H1 (cell line): ENCODE measurements around the gene MED12L. TPM values are rescaled to one million over a fixed set of nuclear protein-coding genes. Genes with fewer than 3 reads are reported as not detected.

Source experiments
- CTCF ChIA-PET: fragments of 300-600 bp; sonication (Branson Sonifier 250); formaldehyde crosslinking; loops from one replicate; lab custom pipeline; 2021; ENCODE audit not compliant: partially characterized antibody; lab: Charles Lee
- POLR2A ChIA-PET: fragments of 300-600 bp; sonication (Branson Sonifier 250); formaldehyde crosslinking; loops from one replicate; lab custom pipeline; 2021; ENCODE audit warnings: inconsistent platforms; ENCODE audit not compliant: partially characterized antibody; lab: Charles Lee
- DNase-seq, 2 experiments: peaks; one replicate each; pipeline versions ENCODE4 v3.0.0 to v3.0.0-alpha.2; 2010 to 2022; ENCODE audit warnings: low spot score in 2 of 2, low read depth in 1 of 2, mixed read lengths in 1 of 2
- FAIRE-seq: peaks from 2 replicates; lab custom pipeline; 2011; peaks lifted over from hg19 to GRCh38; lab: Jason Lieb, UNC
- H2AFZ ChIP-seq: 2 replicates; pipeline ENCODE4 v1.8.1; 2012; ENCODE audit warnings: low read length, inconsistent platforms
- H2AK5ac ChIP-seq: 2 replicates; pipeline ENCODE4 v1.6.1; 2013; ENCODE audit warnings: low read depth, low read length
- H2BK120ac ChIP-seq: replicated peaks from 2 replicates; pipeline ENCODE3; 2013; ENCODE audit warnings: low read depth, low read length, inconsistent platforms
- H2BK12ac ChIP-seq: 2 replicates; pipeline ENCODE4 v1.6.1; 2013; ENCODE audit warnings: low read depth, low read length
- H2BK15ac ChIP-seq: 2 replicates; pipeline ENCODE4 v1.6.1; 2013; ENCODE audit warnings: low read length
- H2BK20ac ChIP-seq: 2 replicates; pipeline ENCODE4 v1.6.1; 2013; ENCODE audit warnings: low read length
- H2BK5ac ChIP-seq: 2 replicates; pipeline ENCODE4 v1.6.1; 2013; ENCODE audit warnings: low read depth, low read length
- H3K14ac ChIP-seq: 2 replicates; pipeline ENCODE4 v1.6.1; 2013; ENCODE audit warnings: inconsistent platforms; ENCODE audit not compliant: insufficient read length
- H3K18ac ChIP-seq: 2 replicates; pipeline ENCODE4 v1.6.1; 2013; ENCODE audit warnings: low read length; ENCODE audit errors: extremely low read depth
- H3K23ac ChIP-seq: 2 replicates; pipeline ENCODE4 v1.6.1; 2013; ENCODE audit warnings: inconsistent platforms; ENCODE audit not compliant: insufficient read length
- H3K23me2 ChIP-seq: 2 replicates; pipeline ENCODE4 v1.6.1; 2013; ENCODE audit warnings: low read depth, low read length
- H3K27ac ChIP-seq: 2 replicates; pipeline ENCODE4 v1.6.1; 2011; ENCODE audit warnings: low read depth, low read length, inconsistent platforms
- H3K27me3 ChIP-seq, 4 experiments: replicated peaks in 1 of 4; 1 replicate in 1 of 4; 2 replicates in 3 of 4; pipeline versions ENCODE4 v1.6.1 to v1.8.1; 2011 to 2013; ENCODE audit warnings: low read length in 3 of 4, mild to moderate bottlenecking in 3 of 4, inconsistent platforms in 2 of 4, mixed read lengths in 2 of 4, moderate library complexity in 1 of 4; ENCODE audit not compliant: control insufficient read depth in 3 of 4, insufficient read depth in 3 of 4; ENCODE audit errors: extremely low read depth in 1 of 4
- H3K36me3 ChIP-seq, 4 experiments: 2 replicates each; pipeline versions ENCODE4 v1.6.1 to v1.8.1; 2011 to 2013; ENCODE audit warnings: mild to moderate bottlenecking in 4 of 4, low read length in 3 of 4, moderate library complexity in 2 of 4, control low read depth in 1 of 4, inconsistent platforms in 1 of 4; ENCODE audit not compliant: insufficient read depth in 4 of 4, control insufficient read depth in 2 of 4
- H3K4ac ChIP-seq: replicated peaks from 2 replicates; pipeline ENCODE3; 2013; ENCODE audit warnings: low read length, low read depth, mixed read lengths, inconsistent platforms; ENCODE audit not compliant: insufficient read length
- H3K4me1 ChIP-seq, 4 experiments: replicated peaks in 1 of 4; 1 replicate in 1 of 4; 2 replicates in 3 of 4; pipeline versions ENCODE4 v1.6.1 to v1.8.1; 2011 to 2013; ENCODE audit warnings: low read length in 3 of 4, inconsistent platforms in 2 of 4, mixed read lengths in 1 of 4; ENCODE audit not compliant: insufficient read depth in 4 of 4, control insufficient read depth in 3 of 4
- H3K4me2 ChIP-seq, 2 experiments: 2 replicates each; pipeline versions ENCODE4 v1.6.1 to v1.8.1; 2011 to 2013; ENCODE audit warnings: low read depth in 2 of 2, low read length in 2 of 2, control low read depth in 1 of 2, inconsistent platforms in 1 of 2, mild to moderate bottlenecking in 1 of 2; ENCODE audit not compliant: insufficient read depth in 1 of 2
- H3K4me3 ChIP-seq, 4 experiments: fragments of 200-600, 300-600 bp in 1 of 4; sonication (generic), shearing (Covaris generic), sonication (Bioruptor Twin) in 1 of 4; 2 replicates each; pipeline versions ENCODE4 v1.5.1 to v1.8.1; 2011 to 2016; ENCODE audit warnings: low read length in 4 of 4, low read depth in 3 of 4, control low read depth in 2 of 4, inconsistent platforms in 2 of 4, mild to moderate bottlenecking in 2 of 4, mixed read lengths in 1 of 4, moderate library complexity in 1 of 4; ENCODE audit not compliant: insufficient read depth in 2 of 4; ENCODE audit errors: extremely low read depth in 1 of 4
- H3K56ac ChIP-seq: replicated peaks from 2 replicates; pipeline ENCODE3; 2013; ENCODE audit warnings: low read depth, mild to moderate bottlenecking, mixed read lengths, low read length, inconsistent platforms; ENCODE audit not compliant: insufficient read length
- H3K79me1 ChIP-seq: 2 replicates; pipeline ENCODE4 v1.6.1; 2013; ENCODE audit warnings: low read depth, low read length, control low read depth
- H3K79me2 ChIP-seq, 2 experiments: 2 replicates each; pipeline versions ENCODE4 v1.6.1 to v1.8.1; 2012 to 2013; ENCODE audit warnings: low read length in 2 of 2, mild to moderate bottlenecking in 2 of 2, inconsistent platforms in 1 of 2; ENCODE audit not compliant: insufficient read depth in 2 of 2, control insufficient read depth in 1 of 2
- H3K9ac ChIP-seq, 4 experiments: replicated peaks in 1 of 4; 1 replicate in 1 of 4; 2 replicates in 3 of 4; pipeline versions ENCODE4 v1.6.1 to v1.8.1; 2011 to 2013; ENCODE audit warnings: low read depth in 3 of 4, low read length in 3 of 4, control low read depth in 2 of 4, mild to moderate bottlenecking in 2 of 4, moderate library complexity in 2 of 4, inconsistent platforms in 1 of 4; ENCODE audit errors: extremely low read depth in 1 of 4
- H3K9me3 ChIP-seq, 2 experiments: 2 replicates each; pipeline versions ENCODE4 v1.6.1 to v1.8.1; 2012 to 2013; ENCODE audit warnings: mild to moderate bottlenecking in 2 of 2, moderate library complexity in 2 of 2, control low read depth in 1 of 2, inconsistent platforms in 1 of 2, low read depth in 1 of 2, low read length in 1 of 2, mixed read lengths in 1 of 2; ENCODE audit not compliant: insufficient read depth in 2 of 2
- H4K20me1 ChIP-seq, 2 experiments: replicated peaks in 1 of 2; 2 replicates each; pipeline versions ENCODE3 to v1.8.1; 2011 to 2013; ENCODE audit warnings: inconsistent platforms in 2 of 2, low read length in 2 of 2, mild to moderate bottlenecking in 1 of 2; ENCODE audit not compliant: insufficient read depth in 2 of 2, control insufficient read depth in 1 of 2
- H4K5ac ChIP-seq: 2 replicates; pipeline ENCODE4 v1.6.1; 2013; ENCODE audit warnings: low read length, low read depth, mixed read lengths, inconsistent platforms; ENCODE audit not compliant: insufficient read length
- H4K8ac ChIP-seq: 2 replicates; pipeline ENCODE4 v1.8.0; 2013; ENCODE audit warnings: mild to moderate bottlenecking, moderate library complexity, low read length, inconsistent platforms; ENCODE audit not compliant: insufficient read depth; ENCODE audit errors: extremely low read depth
- H4K91ac ChIP-seq: replicated peaks from 2 replicates; pipeline ENCODE3; 2013; ENCODE audit warnings: low read length, mixed read lengths, inconsistent platforms; ENCODE audit not compliant: insufficient read length
- ASH2L ChIP-seq: fragments of 200-600, 300-600 bp; sonication (generic); IDR thresholded peaks from one replicate; pipeline ENCODE4 v1.7.1; 2017; ENCODE audit warnings: low read length
- BCL11A ChIP-seq, 2 experiments: IDR thresholded peaks; one replicate each; pipeline ENCODE4 v1.6.1; 2011; ENCODE audit warnings: low read depth in 2 of 2, low read length in 2 of 2, mild to moderate bottlenecking in 2 of 2
- CREB1 ChIP-seq: IDR thresholded peaks from 2 replicates; pipeline ENCODE4 v1.6.1; 2012; ENCODE audit warnings: inconsistent platforms
- JUN ChIP-seq: IDR thresholded peaks from 2 replicates; pipeline ENCODE4 v1.6.1; 2011; ENCODE audit warnings: low read depth, mild to moderate bottlenecking, improper control_type of control experiment, low read length
- MAFK ChIP-seq: IDR thresholded peaks from 2 replicates; pipeline ENCODE4 v1.6.1; 2012; ENCODE audit warnings: low read depth, mild to moderate bottlenecking, improper control_type of control experiment, low read length
- NRF1 ChIP-seq: IDR thresholded peaks from 2 replicates; pipeline ENCODE4 v1.6.1; 2011; ENCODE audit warnings: mild to moderate bottlenecking, low read depth, low read length, improper control_type of control experiment
- RAD21 ChIP-seq, 2 experiments: IDR thresholded peaks in 1 of 2; conservative IDR thresholded peaks in 1 of 2; 2 replicates each; pipeline ENCODE4 v1.6.1; 2011; ENCODE audit warnings: low read depth in 2 of 2, low read length in 2 of 2, improper control_type of control experiment in 1 of 2, inconsistent platforms in 1 of 2, mild to moderate bottlenecking in 1 of 2, moderate library complexity in 1 of 2
- RNF2 ChIP-seq: fragments of 200-900, 300-1000 bp; sonication (generic); IDR thresholded peaks from 2 replicates; pipeline ENCODE4 v1.7.1; 2016; ENCODE audit warnings: borderline replicate concordance, low read depth, mild to moderate bottlenecking, antibody characterized with exemption, low read length; ENCODE audit not compliant: poor library complexity, severe bottlenecking; ENCODE audit errors: missing control alignments
- SP4 ChIP-seq: IDR thresholded peaks from 2 replicates; pipeline ENCODE4 v1.6.1; 2012; ENCODE audit warnings: low read length, inconsistent platforms
- WGBS, 2 experiments: shearing (Covaris generic) in 1 of 2; methylation state at CpG; one replicate each; pipeline versions ENCODE4 v1.1.6 to v1.1.7; 2013 to 2015; ENCODE audit warnings: low lambda C conversion rate in 2 of 2, mixed read lengths in 2 of 2, inconsistent platforms in 1 of 2, low coverage in 1 of 2, missing lambda C conversion rate in 1 of 2; ENCODE audit not compliant: insufficient replicate concordance in 2 of 2, insufficient coverage in 1 of 2, insufficient read length in 1 of 2; ENCODE audit errors: extremely low coverage in 1 of 2, missing lambda C conversion rate in 1 of 2; 5-methylcytosine and 5-hydroxymethylcytosine counted together
- polyA plus RNA-seq, 7 experiments: library from polyadenylated mRNA; depleted of rRNA in 3 of 7; stranded (reverse) in 5 of 7; unstranded in 2 of 7; fragments of >200 nt in 5 of 7; fragments of 200-250 nt in 2 of 7; gene quantifications; 1 replicate in 5 of 7; 2 replicates in 1 of 7; 4 replicates in 1 of 7; pipeline versions ENCODE4 v1.2.1 to v1.2.3, GENCODE V29; 2011 to 2013; ENCODE audit warnings: missing spikeins in 2 of 7, mixed read lengths in 2 of 7
- total RNA-seq: library from RNA; stranded (reverse); fragmentation: NEBNext Ultra II Directional; extraction: Animal tissue kit (Norgen Biotek cat#: 25700); gene quantifications from 2 replicates; pipeline ENCODE4 v1.2.1, GENCODE V29; 2021
- TF ChIP-seq, protein P1 (sequence below): IDR thresholded peaks from 2 replicates; pipeline ENCODE4 v1.6.1; 2012; ENCODE audit warnings: inconsistent platforms
- TF ChIP-seq, protein P2 (sequence below): IDR thresholded peaks from 2 replicates; pipeline ENCODE4 v1.6.1; 2012; ENCODE audit warnings: low read length, inconsistent platforms

The MED12L gene
- total and polyA plus RNA-seq, 2 of the 8 experiments (the other 6 are each of a cell fraction or from before 2014, with no cell fraction given) = 3.6 to 26.2 TPM

DNA sequence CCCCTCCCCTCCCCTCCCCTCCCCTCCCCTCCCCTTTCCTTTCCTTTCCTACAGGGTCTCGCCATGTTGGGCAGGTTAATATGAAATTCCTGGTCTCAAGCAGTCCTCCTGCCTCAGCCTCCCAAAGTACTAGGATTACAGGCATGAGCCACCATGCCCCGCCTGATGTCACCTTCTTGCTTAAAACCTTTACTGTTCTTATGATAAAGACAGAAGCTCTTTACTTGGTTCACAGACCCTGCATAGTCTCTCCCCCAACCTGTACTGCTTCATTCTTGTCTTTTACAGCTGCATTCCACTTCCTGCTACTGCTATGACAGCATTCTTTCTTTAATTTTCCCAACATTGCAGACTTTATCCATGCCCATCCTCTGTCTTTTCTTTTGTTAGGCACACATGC, 20.8 kb downstream of the MED12L start:
- Histone ChIP-seq H3K9ac (no peak overlapping the region), H3K27me3 (no peaks in the 10 kb centered on the region), H2AK5ac (no peak overlapping the region), H4K20me1 (peaks cover 0 to 1% of the 10 kb centered on the region in 2 experiments), H3K27ac (no peak overlapping the region), H4K8ac (no peak overlapping the region), H2BK12ac (no peak overlapping the region), H2BK5ac (no peak overlapping the region), H3K79me1 (peaks cover 31% of the 10 kb centered on the region; the same call in 1 of the 2 replicates), H2AFZ (no peak overlapping the region), H4K5ac (no peak overlapping the region), H3K79me2 (peaks cover 9 to 93% of the 10 kb centered on the region in 2 experiments; a peak in 3 of 4 replicates), H2BK20ac (0 out of 2 replicates have a peak overlapping the region, but pooled peaks have one; percentile 16), H3K56ac (no peak overlapping the region), H2BK15ac (no peak overlapping the region), H3K4ac (no peak overlapping the region), H3K4me1 (peaks cover 0 to 13% (median 10%) of the 10 kb centered on the region in 4 experiments; a peak in 4 of 7 replicates), H4K91ac (no peak overlapping the region), H3K36me3 (no peaks in the 10 kb centered on the region), H3K4me3 (no peak overlapping the region), H3K14ac (no peak overlapping the region), H3K4me2 (no peak overlapping the region), H3K23me2 (no peaks in the 10 kb centered on the region), H2BK120ac (no peak overlapping the region), H3K23ac (no peak overlapping the region), H3K9me3 (no peaks in the 10 kb centered on the region), H3K18ac (no peak overlapping the region)
- FAIRE-seq (no peak), DNase-seq (no peak)
- WGBS, 2 experiments = 100% methylated on average over 1 of the region's 2 CpGs; no CpG with 5 or more reads in 1 of the 2 experiments
- POLR2A ChIA-PET = interaction anchor here (1.2 kb wide), 1 partner anchor 20 kb away, joined by 4 read pairs; no protein-coding TSS in a partner anchor
- CTCF ChIA-PET = interaction anchor here (0.6 to 1.8 kb wide), 9 partner anchors 11 to 1259 kb away, joined by 3 to 7 read pairs (median 4); no protein-coding TSS in a partner anchor
- TF ChIP-seq RAD21 (IDR thresholded peaks at IDR 0.05 in 1 of 2, conservative IDR thresholded peaks at IDR 0.05 in 1 of 2; ENCODE audit: low read depth in 2 of 2, low read length in 2 of 2) (no peak), MAFK (no peak), ASH2L (no peak), NRF1 (no peak), RNF2 (no peak), SP4 (no peak), CREB1 (no peak), BCL11A (IDR thresholded peaks at IDR 0.05; ENCODE audit: low read depth in 2 of 2, low read length in 2 of 2) (no peak), JUN (no peak)
- TF ChIP-seq, protein P1, sequence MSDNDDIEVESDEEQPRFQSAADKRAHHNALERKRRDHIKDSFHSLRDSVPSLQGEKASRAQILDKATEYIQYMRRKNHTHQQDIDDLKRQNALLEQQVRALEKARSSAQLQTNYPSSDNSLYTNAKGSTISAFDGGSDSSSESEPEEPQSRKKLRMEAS = no peak
- TF ChIP-seq, protein P2, sequence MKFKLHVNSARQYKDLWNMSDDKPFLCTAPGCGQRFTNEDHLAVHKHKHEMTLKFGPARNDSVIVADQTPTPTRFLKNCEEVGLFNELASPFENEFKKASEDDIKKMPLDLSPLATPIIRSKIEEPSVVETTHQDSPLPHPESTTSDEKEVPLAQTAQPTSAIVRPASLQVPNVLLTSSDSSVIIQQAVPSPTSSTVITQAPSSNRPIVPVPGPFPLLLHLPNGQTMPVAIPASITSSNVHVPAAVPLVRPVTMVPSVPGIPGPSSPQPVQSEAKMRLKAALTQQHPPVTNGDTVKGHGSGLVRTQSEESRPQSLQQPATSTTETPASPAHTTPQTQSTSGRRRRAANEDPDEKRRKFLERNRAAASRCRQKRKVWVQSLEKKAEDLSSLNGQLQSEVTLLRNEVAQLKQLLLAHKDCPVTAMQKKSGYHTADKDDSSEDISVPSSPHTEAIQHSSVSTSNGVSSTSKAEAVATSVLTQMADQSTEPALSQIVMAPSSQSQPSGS = no peak
